ENCODE data around the gene MISP.

DNA sequence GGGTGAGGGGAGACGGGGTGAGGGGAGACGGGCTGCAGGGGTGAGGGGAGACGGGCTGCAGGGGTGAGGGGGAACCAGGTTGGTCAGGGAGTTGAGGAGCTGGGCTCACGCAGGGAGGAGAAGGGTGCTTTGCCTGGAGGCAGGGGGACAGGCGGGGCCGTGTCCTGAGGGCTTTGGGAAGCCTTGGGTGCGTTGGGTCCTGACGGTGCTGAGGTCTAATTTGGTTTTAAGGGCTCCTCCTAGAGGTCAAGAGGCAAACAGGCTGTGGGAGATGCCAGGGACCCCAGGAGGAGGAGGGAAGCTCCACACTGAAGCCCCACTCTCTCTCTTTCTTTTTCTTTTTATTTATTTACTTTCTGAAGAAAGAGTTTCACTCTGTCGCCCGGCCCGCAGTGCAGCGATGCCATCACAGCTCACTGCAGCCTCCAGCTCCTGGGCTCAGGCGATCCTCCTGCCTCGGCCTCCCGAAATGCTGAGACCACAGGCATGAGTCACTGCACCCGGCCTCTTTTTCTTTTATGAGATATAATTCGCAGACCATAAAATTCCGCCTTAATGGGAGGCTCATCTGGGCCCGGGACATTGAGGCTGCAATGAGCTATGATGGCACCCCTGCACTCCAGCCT is 9.3 kb upstream of the MISP start:
- TF ChIP-seq POLR2AphosphoS5 (IDR thresholded peaks at IDR 0.05; ENCODE audit: low read depth, low read length) = no peak
- TF ChIP-seq, protein P1, sequence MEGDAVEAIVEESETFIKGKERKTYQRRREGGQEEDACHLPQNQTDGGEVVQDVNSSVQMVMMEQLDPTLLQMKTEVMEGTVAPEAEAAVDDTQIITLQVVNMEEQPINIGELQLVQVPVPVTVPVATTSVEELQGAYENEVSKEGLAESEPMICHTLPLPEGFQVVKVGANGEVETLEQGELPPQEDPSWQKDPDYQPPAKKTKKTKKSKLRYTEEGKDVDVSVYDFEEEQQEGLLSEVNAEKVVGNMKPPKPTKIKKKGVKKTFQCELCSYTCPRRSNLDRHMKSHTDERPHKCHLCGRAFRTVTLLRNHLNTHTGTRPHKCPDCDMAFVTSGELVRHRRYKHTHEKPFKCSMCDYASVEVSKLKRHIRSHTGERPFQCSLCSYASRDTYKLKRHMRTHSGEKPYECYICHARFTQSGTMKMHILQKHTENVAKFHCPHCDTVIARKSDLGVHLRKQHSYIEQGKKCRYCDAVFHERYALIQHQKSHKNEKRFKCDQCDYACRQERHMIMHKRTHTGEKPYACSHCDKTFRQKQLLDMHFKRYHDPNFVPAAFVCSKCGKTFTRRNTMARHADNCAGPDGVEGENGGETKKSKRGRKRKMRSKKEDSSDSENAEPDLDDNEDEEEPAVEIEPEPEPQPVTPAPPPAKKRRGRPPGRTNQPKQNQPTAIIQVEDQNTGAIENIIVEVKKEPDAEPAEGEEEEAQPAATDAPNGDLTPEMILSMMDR (IDR thresholded peaks at IDR 0.05) = no peak; the same call in 1 of the 2 replicates

All from Panc1 (cell line).